G401 (cell line): ENCODE measurements around the gene NAV2. TPM values are rescaled to one million over a fixed set of nuclear protein-coding genes. Genes with fewer than 3 reads are reported as not detected.

Experiments
- DNase-seq: peaks from one replicate; pipeline ENCODE4 v3.0.0-alpha.2; 2015; ENCODE audit warnings: low spot score
- in situ Hi-C: cut with HindIII; loops from 2 replicates; pipeline ENCODE4 v1.10.0; 2016; ENCODE audit warnings: low sequenced_read_pairs, mixed read lengths
- total RNA-seq: library from RNA; depleted of rRNA; stranded (reverse); fragments of >200 nt; shearing (Covaris generic); gene quantifications from 2 replicates; pipeline ENCODE4 v1.2.3, GENCODE V29; 2014

Gene NAV2
- total RNA-seq, 1 experiment from 2014 or later: 4.2 TPM

- no peak for DNase-seq
- in situ Hi-C loops: no loop called here
Observed at GRCh38 chr11:20084921-20085814, 372.5 kb downstream of the NAV2 start.

DNA sequence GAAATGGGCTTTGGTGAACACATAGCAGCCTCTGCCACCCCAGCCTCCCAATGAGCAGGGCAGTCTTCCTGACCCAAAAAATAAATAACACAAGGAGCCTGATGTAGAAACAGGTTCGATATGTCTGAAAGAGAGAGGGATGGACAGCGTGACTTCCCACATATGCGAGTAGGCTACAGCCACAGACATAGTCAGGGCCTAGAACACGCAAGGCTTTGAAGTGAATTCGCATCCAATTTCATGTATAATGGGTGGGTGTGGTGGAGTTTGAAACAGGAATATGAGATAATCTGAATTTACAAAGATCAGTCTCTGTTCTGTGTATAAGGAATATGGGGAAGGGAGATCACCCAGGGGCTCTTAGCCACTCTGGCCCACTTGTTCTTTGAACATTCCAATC, 373.3 kb downstream of the NAV2 start:
- in situ Hi-C loops: no loop called here
- DNase-seq: no peak

DNA sequence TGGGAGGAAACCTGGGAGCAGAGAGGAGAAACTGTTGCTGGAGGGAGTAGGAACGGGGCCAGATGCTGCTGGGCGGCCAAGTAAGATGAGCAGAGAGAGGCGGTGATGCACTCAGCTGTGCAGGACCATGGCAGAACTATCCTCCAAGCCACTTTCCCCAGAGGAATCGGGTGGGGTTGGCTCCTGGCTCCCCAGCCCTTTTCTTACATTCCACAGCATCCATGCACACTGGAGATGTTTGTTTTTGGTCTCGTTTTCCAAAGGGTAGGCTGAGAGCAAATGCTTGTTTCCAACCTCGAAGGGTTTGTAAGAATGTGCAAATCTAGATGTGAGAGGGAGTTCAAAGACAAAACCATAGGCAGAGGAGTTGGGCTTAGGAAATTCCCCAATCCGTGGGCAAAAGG, 374.5 kb downstream of the NAV2 start:
- DNase-seq: no peak
- in situ Hi-C loops: no loop called here

- in situ Hi-C loops: no loop called here
- no peak for DNase-seq
Observed at GRCh38 chr11:20088397-20089225, 376.0 kb downstream of the NAV2 start.

DNA sequence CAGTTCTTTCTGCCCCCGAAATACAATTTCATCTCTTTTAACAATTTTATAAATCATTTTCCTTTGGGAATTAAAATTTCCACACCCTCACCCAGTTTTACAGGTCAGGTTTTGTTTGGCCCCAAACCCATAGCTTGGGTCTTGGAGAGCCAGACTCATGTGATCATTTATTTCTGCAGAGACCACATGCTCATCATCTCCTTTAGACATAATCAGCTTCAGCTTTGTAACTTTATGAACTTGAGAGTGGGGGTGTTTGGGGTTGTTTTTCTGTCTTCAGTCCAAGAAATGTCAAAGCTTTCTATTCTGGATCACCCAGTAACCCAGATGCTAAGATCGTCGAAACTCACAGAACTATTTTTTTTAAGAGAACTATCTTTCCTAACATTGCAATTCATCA, 376.7 kb downstream of the NAV2 start:
- in situ Hi-C loops: no loop called here
- no peak for DNase-seq

DNA sequence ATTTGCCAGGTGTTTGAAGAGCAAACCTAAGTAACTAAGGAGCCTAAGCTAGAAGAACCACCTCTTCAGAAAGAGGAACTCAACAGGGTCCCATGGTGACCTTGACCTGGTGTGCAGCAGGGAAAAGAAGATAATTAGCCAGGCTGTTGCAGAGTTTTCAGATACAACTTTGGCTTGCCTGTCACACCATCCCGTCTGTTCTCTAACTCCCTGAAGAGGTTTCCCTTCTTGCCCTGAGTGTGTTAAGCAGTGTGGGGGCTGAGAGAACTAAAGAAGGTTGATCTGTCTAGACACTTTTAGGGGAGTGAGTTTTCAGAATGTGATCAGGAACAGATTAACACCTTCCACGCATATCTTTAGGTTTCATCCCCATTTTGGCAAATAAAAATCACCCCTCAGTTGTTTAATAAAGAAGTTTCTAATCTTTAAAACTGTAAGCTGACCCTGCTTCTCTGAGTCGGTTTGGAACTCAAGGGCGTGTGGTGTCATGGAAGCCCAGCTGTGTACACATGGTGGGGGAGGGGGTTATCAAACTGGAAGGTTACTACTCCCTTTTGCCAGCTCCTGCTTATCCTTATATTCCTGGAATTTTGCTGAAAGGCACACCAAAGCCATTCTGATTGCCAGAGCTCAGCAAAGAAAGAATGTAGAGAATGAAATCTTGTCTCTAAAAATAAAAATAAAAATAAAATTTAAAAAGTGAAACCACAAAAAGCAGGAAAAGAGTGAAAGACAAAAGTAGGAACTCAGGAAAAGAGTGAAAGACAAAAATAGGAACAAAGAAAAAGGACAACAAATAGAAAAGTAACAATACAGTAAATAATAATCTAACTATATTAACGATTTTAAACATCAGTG, 377.4 kb downstream of the NAV2 start:
- in situ Hi-C loops: no loop called here

GRCh38 chr11:20090654-20091374, 378.2 kb downstream of the NAV2 start:
- in situ Hi-C loops: no loop called here
- DNase-seq: no peak

More for the DNA sequence above, 377.4 kb downstream of the NAV2 start:
- DNase-seq: no peak

DNA sequence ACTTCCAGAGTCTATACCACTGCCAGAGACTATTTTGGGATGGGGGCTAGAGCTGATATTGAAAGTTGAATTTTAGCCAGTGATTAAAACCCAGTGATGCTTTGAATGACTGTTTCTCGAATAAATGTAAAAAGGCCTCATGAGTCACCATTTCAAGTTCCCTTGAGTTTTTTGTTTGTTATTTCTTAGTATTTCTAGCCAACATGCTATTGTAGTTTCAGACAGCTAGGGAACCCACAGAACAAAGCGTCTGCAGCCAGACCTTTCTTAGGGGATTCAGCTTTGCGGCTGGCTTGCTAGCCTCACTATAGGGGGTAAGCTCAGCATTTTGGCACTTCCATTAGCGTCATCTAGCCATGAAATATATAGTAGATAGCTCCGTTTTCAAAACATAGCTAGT, 381.1 kb downstream of the NAV2 start:
- in situ Hi-C loops: no loop called here
- DNase-seq: no peak

GRCh38 chr11:20095189-20095588, 382.6 kb downstream of the NAV2 start:
- in situ Hi-C loops: no loop called here

DNA sequence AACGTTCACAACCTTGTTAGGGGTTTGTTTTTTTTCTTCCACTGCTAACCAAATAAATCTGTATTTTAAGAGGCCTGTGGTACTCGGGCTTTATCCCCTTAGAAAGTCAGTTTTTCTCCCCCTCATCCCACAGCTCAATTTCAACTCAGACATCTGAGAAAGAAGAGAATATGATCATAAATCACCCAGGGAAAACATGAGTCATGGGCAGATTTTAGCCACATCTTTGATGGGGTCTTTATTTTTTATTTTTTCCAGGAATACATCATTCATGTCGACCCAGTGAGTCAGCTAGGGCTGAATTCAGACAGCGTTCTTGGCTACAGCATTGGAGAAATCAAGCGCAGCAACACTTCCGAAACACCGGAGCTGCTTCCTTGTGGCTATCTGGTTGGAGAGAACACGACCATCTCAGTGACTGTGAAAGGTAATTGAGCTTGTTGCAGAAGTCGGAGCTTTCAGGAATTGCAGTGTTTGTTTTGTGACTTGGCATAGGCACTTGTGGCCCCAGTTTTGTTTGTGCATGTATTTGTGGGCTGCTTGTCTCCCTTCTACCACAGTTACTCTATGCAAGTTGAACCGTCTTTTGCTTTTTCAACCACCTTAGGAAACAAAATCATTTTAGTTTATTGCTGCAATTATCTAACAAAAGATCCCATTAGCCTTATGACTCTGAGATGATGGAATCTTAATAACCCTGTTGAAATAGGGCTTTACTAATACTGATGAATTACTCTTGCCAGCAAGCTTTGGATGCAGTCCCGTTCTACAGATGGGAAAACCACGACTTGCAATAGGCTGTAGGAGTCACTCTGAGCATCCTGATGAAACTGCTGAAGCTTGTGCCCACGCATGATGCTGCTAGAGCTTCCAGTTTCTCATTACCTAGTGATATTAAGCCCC, 384.9 kb downstream of the NAV2 start:
- DNase-seq: peak; percentile 37
- in situ Hi-C loops: no loop called here

More at GRCh38 chr11:20095189-20095588, 382.6 kb downstream of the NAV2 start:
- DNase-seq: no peak

- in situ Hi-C loops: no loop called here
Observed at GRCh38 chr11:20099527-20099926, 386.9 kb downstream of the NAV2 start.

GRCh38 chr11:20102397-20102796, 389.8 kb downstream of the NAV2 start:
- in situ Hi-C loops: no loop called here
- peak; percentile 61 for DNase-seq

More at GRCh38 chr11:20099527-20099926, 386.9 kb downstream of the NAV2 start:
- DNase-seq: no peak

GRCh38 chr11:20103281-20103680, 390.6 kb downstream of the NAV2 start:
- in situ Hi-C loops: no loop called here
- no peak for DNase-seq

DNA sequence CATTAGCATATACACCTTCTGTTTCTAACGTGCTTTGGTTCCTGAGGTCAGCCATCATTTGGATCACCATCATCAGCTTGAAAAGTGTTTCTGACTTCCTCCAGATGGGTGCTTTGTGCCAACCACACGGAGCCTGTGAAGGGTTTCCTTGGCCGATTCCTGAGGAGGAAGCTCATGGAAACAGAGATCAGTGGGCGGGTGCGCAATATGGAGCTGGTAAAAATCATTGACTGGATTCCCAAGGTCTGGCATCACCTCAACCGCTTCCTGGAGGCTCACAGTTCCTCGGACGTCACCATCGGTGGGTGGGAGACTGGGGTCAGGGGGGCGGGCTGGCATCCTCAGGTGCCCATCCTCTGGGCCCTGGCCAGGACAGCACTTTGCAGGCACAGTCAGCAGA, 392.8 kb downstream of the NAV2 start:
- no peak for DNase-seq
- in situ Hi-C loops: no loop called here

DNA sequence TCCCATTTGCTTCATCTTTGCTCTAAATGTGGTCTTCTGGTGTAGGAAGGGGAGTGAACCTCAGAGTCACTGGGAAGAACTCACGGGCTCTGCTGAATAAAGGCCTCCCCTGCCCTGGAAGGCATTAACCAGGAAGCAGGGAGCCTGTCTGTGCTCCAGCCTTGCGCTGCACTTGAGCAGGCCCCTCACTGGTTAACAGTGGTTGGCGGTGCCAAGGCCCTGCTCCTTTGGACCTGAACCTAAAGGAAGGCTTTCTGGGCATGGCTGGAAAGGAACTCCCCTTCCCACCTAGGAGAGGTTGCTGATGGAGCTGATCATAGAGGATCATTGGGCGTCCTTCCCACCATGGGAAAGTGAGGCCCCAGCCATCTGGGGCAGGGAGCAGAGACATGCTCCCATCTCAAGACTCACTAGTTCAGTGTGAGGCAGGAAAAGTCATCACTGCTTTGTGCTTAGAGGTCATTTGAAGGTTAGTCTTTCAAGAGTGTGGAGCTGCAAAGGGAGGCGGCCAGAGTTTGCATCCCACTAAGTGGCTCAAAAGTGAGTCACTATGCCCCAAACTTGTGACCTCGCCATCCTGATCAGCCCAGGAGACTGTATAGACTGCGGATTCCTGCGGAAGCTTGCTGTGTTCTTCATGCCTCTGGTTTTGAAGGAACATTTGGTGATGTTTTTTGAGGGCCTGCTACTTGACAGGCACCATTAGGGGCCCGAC, 397.3 kb downstream of the NAV2 start:
- in situ Hi-C loops: no loop called here

DNA sequence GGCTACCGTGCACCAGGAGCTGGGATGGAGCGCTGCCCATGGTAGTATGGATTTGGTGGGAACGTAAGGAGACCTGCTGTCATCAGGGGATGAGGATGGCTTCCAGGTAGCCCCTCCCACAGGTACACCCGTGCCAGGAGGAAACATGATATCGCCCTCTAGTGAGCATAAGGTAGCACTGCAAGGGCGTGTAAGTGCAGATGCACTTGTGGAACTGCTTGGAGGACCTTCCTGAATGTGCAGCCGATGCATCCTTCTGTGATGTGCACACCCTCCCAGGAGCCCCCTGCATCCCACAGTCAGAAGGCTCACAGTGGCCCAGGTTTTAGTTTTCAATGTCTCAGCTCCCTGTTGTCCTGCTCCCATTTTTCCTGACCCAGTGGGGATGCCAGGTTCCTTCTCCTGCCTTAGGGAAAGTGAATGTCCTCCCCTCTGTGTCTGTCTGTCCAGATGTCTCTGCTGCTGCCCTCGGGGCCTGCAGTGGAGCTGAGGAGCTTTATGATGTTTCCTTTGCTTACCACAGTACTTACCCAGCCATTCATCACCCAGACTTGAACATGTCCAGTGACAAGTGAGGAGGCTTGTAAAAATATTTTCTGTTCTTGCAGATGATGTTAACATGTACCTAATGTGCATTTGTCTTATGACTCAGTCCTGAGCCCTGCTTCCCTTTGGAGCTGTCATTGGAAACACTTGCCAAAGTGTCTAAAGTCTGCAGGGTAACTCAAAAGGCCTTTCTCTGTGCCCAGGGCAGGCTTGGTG, 398.5 kb downstream of the NAV2 start:
- DNase-seq: peak; percentile 46
- in situ Hi-C loops: no loop called here

More for the DNA sequence above, 397.3 kb downstream of the NAV2 start:
- no peak for DNase-seq
